NCI-H2196 (cell line): Measurements from ENCODE around the gene PRDM12.

Source experiments
- DNase-seq: peaks from one replicate; lab custom pipeline; 2025; ENCODE audit not compliant: unreplicated experiment; lab: John Stamatoyannopoulos, UW

The PRDM12 gene

GRCh38 chr9:130635721-130636647, 28.4 kb upstream of the PRDM12 start:
- DNase-seq, result no peak

GRCh38 chr9:130636648-130637020, 27.8 kb upstream of the PRDM12 start:
- no peak for DNase-seq

- DNase-seq, result no peak
These were observed 25.9 kb upstream of the PRDM12 start for GRCh38 chr9:130638284-130639123.

GRCh38 chr9:130639124-130639765, 25.1 kb upstream of the PRDM12 start:
- DNase-seq, result no peak

- DNase-seq, result no peak
These were observed 24.4 kb upstream of the PRDM12 start for GRCh38 chr9:130639866-130640555.

GRCh38 chr9:130640681-130641080, 23.7 kb upstream of the PRDM12 start:
- no peak for DNase-seq

GRCh38 chr9:130642926-130643325, 21.5 kb upstream of the PRDM12 start:
- DNase-seq, result no peak

- DNase-seq, result no peak
These were observed 13.2 kb upstream of the PRDM12 start for GRCh38 chr9:130651221-130651620.

GRCh38 chr9:130651752-130652151, 12.6 kb upstream of the PRDM12 start:
- no peak for DNase-seq

GRCh38 chr9:130654879-130655278, 9.5 kb upstream of the PRDM12 start:
- no peak for DNase-seq

GRCh38 chr9:130658893-130659698, 5.3 kb upstream of the PRDM12 start:
- DNase-seq, result no peak

GRCh38 chr9:130659699-130660248, 4.6 kb upstream of the PRDM12 start:
- no peak for DNase-seq

- no peak for DNase-seq
These were observed 4.1 kb upstream of the PRDM12 start for GRCh38 chr9:130660326-130660682.

- no peak for DNase-seq
These were observed 3.5 kb upstream of the PRDM12 start for GRCh38 chr9:130660683-130661450.

- no peak for DNase-seq
These were observed 2.8 kb upstream of the PRDM12 start for GRCh38 chr9:130661451-130662098.

GRCh38 chr9:130662099-130662969, 2.1 kb upstream of the PRDM12 start:
- no peak for DNase-seq

- DNase-seq, result no peak
These were observed 1.5 kb upstream of the PRDM12 start for GRCh38 chr9:130662970-130663257.
